HG02885 (cell line): ENCODE data around the gene MPL.

Experiments used
- ATAC-seq: cut with Tn5 transposase; IDR thresholded peaks from one replicate; pipeline ENCODE4 v1.9.1; 2021; ENCODE audit warnings: mild to moderate bottlenecking; ENCODE audit not compliant: unreplicated experiment, poor library complexity

The MPL gene

DNA sequence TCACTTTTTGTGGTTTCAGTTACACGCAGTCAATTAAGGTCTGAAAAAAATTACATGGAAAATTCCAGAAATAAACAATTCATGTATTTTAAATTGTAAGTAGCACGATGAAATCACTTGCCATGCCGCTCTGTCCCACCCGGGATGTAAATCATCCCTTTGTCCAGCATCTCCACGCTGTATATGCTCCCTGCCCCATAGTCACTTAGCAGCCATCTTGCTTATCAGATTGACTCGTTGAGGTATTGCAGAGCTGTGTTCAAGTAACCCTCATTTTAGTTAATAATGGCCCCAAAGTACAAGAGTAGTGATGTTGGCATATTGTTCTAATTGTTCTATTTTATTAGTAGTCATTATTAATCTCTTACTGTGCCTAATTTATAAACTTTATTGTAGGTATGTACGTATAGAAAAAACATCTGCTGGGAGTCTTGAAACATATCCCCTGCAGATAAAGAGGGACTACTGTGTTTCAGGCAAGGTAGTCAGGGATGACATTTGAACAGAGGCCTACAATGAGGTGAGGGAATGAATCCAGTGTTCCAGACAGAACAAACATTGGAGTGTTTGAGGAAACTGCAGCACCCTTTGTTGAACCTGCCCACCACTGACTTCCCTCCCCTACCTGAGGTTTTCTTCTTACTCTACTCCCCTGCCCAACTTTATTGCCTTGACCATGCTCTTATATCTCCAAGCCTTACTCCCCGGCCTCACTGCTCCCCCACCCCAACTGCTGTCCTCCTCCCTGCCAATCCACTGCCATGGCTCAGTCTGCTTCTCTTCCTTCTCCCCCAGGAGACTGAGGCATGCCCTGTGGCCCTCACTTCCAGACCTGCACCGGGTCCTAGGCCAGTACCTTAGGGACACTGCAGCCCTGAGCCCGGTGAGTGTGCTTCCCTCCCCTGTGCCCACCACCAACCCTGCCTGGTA, 14.1 kb downstream of the MPL start:
- no peak for ATAC-seq

DNA sequence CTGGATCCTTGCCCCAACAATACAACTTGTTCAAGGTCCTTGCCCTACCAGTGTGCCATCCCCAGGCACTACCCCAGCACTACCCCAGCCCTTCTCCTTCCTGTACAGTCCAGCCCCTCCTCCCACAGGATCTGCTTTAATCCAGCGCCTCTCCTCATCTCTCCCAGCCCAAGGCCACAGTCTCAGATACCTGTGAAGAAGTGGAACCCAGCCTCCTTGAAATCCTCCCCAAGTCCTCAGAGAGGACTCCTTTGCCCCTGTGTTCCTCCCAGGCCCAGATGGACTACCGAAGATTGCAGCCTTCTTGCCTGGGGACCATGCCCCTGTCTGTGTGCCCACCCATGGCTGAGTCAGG, 14.7 kb downstream of the MPL start:
- no peak for ATAC-seq

DNA sequence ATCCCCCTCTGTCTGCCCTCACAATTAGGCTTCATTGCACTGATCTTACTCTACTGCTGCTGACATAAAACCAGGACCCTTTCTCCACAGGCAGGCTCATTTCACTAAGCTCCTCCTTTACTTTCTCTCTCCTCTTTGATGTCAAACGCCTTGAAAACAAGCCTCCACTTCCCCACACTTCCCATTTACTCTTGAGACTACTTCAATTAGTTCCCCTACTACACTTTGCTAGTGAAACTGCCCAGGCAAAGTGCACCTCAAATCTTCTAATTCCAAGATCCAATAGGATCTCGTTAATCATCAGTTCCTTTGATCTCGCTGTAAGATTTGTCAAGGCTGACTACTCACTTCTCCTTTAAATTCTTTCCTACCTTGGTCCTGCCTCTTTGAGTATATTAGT, 15.3 kb downstream of the MPL start:
- ATAC-seq: no peak

DNA sequence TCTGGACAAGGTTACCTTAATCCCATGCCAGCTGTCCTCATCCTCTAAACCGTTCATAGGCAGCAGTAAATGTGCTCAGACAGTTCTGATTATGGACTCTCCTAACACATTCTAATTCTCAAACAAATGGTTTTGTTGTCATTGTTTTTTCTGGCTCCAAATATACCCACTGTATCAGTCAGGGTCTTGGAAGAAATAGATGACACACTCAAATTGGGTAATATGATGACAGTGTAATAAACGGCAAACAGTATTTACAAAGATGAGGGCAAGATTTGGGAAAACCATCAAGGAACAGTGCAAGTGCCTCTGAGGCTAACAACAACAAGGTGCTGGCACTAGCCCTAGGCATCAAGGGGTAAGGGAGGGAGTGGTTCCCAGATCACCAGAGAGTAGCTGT, 16.9 kb downstream of the MPL start:
- no peak for ATAC-seq

DNA sequence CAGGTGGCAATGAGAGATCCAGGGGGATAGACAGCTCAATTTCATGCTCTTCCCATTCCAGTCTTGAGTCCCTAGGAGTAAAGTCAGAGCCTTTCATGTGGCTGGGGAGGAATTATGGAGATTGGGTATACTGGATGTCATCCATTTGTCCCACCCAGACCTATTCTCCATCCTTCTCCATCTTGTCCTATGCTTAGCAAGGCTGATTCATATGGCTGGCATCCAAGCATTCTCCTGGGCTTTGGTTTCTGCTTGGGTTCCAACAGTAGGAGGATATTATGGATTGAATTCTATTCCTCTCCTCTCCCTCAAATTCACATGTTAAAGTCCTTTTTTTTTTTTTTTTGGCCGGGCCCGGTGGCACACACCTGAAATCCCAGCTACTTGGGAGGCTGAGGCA, 17.3 kb downstream of the MPL start:
- ATAC-seq: no peak

DNA sequence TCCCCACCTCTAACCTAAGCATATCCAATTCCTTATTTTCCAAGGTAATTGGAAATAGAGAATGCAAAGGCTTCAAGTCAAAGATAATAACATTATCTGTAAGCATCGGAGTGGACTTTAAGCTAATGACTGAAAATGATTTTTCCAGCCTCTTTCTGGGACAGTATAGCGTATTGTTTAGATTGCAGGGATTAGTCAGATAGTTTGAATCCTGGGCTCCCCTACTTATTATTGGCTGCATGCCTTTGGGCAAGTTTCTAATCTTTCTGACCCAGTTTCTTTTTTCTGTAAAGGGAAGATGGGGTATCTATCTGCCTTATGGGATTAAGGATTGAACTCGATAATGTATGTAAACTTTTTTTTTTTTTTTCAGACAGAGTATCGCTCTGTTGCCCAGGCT, 19.6 kb downstream of the MPL start:
- no peak for ATAC-seq

DNA sequence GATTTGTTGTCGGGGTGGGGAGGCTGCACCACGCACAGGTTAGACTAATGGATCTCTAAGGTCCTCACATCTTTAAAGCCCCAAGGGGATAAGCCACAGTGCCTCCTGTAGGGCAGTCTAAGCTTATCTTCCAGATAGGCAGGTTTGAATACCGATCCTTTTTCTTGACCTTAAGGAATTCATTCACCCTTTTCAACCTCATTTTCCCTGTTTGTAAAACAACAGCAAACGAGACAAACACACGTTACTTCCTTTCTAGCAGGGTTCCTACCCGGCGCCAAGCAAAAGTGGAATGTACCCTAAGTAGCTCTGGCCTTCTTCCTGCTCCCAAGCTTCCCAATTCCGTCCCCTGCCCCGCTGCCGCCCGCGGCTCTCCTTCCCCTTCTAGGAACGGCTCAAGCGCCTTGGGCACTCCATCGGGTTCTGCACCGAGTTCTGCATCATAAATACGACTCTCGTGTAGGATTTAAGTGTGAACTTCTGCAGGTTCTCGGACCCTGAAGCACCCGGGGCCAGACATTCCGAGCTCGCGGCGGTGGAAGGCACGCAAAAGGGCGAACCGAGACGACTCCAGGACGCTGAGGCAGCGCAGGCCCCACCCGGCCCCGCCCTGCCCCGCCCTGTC, 20.6 kb downstream of the MPL start:
- ATAC-seq: no peak

DNA sequence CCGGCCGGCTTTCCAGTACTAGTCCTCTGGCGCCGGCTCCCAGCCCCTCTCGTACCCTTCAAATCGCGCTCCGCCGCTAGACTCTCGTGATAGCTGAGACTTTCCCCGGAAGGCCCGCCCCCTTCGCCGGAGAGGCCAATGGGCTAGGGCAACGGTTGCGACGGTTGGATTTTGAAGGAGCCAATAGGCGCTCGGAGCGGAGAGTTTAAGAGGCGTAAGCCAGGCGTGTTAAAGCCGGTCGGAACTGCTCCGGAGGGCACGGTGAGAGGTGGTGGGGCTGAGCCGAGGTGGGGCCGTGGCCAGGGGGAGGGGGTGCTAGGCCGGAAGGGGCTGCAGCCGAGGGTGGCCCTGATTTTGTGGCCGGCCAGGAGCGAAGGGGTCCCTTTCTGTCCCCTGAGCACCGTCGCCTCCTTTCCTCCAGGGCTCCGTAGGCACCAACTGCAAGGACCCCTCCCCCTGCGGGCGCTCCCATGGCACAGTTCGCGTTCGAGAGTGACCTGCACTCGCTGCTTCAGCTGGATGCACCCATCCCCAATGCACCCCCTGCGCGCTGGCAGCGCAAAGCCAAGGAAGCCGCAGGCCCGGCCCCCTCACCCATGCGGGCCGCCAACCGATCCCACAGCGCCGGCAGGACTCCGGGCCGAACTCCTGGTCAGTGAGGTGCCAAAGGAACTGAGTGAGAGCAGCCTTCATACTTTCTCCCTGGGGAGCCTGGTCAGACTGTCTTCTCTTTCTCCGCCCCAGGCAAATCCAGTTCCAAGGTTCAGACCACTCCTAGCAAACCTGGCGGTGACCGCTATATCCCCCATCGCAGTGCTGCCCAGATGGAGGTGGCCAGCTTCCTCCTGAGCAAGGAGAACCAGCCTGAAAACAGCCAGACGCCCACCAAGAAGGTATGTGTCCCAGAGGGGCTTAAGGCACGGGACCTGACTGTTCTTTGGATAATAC, 21.4 kb downstream of the MPL start, which contains the start of gene CDC20:
CDC20 (plus strand) TSS at position 236 of the 948 bp plus-strand sequence; CDS start at position 471, 235 bp downstream.
- ATAC-seq: peak; percentile 95

DNA sequence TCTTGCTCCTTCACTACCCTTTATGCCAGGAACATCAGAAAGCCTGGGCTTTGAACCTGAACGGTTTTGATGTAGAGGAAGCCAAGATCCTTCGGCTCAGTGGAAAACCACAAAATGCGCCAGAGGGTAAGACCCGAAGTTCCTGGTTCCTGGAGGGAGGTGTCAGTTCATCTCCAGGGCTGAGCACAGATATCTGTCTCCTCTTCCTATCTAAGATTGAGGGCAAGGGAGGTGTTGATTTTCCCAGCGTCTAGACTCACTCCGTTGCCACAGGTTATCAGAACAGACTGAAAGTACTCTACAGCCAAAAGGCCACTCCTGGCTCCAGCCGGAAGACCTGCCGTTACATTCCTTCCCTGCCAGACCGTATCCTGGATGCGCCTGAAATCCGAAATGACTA, 22.1 kb downstream of the MPL start:
- no peak for ATAC-seq

DNA sequence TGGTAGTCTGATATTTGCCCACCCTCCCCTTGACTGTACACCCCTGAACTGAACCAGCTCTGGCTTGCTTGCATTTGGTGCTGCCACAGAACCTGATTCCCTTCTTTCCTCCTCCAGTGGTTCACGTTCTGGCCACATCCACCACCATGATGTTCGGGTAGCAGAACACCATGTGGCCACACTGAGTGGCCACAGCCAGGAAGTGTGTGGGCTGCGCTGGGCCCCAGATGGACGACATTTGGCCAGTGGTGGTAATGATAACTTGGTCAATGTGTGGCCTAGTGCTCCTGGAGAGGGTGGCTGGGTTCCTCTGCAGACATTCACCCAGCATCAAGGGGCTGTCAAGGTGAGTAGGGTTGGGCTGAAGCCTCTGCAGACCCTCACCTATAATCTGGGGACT, 23.0 kb downstream of the MPL start:
- ATAC-seq: no peak

DNA sequence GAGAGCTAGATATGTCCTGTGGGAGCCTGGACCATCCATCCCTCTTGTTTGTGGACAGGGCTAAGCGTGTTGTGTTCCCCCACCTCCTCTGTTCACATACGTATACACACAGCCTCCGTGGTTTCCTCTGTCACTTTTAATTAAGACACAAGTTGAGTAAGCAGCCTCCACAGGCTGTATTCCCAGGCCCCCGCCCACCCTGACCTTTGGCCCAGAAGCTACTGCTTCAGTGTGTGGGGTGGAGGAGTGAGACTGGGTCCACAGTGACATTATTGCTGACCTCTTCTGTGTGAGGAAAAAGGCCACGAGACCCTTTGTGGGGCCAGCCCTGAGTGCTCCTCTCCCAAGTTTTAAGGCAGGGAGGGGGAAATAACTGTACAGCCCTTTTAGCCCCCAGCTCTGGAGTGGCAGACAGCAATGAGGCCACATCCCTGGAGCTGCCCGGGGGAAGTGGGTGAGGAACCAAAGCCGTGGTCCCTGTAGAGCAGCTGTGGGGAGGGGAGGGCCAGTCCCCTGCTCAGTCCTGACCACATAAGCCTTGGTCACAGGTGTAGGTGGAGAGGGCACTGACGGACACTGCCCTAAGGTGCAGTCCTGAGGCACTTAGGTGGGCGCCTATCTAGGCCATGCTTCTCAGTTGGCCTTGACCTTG, 25.8 kb downstream of the MPL start:
- no peak for ATAC-seq

DNA sequence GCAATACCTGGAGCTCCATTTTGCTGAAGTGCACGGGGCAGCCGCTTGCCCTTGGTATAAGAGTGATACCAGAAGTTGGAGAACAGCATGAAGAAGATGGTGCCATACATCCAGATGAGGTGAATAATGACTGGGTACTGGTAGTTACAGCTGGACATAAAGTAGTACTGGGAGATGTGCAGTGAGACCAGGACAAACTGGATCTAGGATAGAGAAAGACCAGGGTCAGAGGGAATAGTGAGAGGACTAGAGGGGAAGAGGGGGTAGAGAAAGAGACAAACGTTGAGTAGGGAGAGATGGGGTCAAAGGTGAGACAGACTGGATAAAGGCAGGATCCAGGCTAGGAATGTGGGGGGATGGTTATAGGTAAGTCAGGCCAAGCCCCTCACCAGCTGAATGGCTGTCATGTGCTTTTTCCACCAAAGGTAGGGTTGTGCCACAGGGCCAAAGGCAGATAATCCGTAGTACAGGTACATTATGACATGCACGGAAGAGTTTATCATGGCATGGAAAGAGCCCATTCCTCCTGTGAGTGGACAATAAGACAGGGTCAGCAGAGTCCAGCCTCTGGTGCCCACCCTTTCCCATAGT, 26.4 kb downstream of the MPL start:
- no peak for ATAC-seq

DNA sequence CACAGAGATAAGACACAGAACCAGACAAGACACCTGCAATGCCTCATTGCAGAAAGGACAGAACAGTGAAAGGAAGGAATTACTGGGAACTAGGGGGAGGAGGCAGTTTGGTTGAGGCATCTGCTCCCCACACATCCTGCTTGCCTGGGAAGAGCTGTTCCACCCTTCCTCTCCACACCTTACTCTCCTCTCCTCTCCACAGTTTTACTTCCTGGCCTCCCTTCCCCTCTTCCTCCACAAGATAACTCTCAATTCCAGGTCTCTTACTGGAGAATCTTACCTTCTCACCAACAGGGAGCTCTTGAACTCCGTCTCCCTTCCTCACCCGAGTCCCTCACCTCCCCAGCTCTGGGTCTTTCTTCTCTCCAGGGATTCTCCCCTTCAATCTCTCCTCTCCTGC, 28.1 kb downstream of the MPL start:
- no peak for ATAC-seq

DNA sequence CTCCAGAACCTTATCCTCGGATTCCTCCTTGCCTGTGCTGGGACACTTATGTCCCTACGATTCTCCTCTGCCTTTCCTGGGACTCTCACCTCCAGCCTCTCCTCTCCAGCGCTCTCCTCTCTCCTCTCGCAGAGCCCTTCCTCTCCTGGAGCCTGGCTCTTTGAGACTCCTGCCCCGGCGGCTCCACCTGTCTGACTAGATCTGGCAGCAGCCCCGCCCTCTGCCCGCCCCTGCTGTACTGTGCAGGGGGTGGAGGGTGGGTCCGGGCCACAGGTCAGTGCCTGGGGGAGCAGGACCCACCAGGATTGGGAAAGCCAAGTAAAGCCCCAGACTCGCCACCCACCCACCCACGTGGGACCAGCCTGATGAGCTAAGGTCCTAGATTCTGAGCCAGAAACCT, 28.6 kb downstream of the MPL start:
- no peak for ATAC-seq

DNA sequence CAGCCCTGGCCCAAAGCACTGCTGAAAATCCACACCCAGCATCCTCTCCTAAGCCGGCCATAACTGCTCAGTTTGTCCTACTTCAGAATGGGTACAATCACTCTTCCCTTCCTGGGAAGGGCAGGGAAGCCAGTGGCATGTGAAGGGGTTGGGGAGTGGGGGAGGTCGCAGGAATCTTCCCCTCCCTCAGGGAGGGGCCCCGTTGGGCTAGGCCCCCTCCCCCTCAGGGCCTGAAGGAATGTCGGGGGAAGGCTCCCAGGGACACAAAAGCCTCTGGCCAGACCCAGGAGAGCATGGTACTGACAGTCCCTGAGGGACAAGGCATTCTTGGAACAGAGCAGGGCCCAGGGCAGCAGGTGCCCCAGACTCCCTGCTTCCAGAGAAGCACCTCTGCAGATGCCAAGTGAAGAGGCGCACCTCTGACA, 29.0 kb downstream of the MPL start:
- no peak for ATAC-seq

DNA sequence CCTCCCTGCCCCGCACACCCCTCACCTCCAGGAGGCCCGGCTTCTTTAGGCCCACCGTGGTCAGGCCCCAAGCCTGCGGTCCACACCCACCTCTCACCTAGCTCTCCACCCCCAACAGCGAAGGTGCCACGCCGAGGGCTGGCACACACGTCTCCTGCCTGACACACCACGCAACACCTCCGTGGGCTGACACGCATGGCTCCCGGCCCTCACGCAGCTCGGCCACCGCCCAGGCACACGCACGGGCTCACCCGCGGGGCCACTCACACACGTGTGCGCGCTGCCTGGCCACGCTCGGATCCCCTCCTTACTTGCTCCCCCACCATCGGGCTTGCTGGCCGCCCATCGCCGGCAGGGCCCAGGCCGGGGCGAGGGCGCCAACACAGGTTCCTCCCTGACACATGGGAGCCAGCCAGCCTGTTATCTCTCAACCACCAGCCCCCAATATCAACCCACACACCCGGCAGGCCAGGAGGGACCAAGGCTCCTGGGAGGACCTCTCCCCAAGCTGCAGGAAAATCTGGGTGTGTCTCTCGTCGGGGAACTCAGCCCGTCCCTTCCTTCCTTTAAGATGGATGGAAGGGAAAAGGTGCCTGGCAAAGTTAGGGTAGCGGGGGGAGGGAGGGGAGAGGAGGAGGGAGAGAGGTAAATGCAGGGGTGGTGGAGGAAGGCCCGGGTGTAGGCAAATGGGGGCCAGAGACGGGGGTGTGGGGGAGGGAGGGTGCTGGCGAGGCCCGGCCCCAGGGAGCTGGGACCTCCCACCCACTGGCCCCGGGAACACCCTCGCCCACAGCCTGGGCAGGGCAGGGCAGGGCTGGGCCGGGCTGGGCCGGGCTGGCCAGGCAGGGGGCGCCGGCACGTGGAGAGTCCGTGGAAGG, 29.6 kb downstream of the MPL start:
- ATAC-seq: peak; percentile 47

DNA sequence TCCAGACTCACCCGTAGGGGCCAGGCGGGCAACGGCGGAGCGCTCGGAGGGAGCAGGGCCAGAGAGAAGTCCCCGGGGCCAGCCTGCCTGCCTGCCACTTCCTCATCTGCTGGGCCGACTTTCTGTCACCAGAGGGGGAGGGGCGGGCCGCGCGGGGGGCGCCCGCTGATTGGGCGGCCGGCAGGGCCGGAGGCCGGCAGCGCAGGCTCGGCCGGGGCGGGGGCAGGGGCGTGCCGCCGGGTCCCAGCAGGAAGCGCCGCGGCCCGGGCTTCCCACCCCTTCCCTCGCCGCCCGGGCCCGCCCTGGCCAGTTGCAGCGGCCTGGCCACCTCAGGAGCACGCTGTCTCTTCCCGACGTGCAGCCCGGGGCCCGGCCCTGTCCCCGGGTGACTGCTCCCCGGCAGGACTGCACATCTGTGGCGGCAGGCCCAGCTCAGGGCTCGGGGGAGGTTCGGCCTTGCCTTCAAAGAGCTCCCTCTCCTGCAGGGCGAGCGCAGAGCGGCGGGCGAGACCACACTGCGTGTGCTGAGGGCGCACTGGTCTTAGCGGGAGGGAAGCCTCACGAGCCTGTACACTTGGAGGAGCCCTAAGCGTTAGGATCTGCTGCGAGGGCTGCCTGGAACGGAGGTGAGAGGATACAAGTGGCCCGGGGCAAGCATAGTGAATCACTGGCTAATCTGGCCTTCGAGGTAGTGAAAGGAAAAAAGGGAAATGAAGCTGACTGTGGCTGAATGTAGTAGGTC, 30.5 kb downstream of the MPL start, which contains the start of gene ELOVL1:
ELOVL1 (minus strand) TSS at position 108 of the 742 bp plus-strand sequence. CDS start 2,402 bp downstream, outside the sequence.
- ATAC-seq: peak; percentile 80

DNA sequence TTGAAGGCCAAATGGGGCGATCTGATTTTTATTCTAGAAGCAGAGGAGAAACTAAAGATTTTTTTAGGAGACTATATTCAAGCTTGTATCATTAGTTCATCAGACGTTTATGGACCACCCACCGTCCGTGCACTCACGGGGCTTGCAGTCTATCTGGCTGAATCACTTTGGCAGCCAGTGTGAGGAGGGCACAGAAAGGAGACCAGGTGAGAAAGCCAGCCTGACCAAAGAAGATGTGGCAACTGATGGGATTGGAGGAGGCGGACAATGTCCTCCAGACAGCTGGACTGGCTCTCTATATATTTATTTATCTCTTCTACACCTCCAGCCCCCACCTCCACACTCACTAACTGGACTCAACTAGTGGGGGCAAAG, 31.0 kb downstream of the MPL start:
- ATAC-seq: no peak
